Endodermal cell (in vitro differentiated cells): ENCODE results near the gene PRKCB. TPM values are rescaled to one million over a fixed set of nuclear protein-coding genes. Genes with fewer than 3 reads are reported as not detected.

ENCODE experiments used
- DNase-seq: peaks from one replicate; pipeline ENCODE4 v3.0.0-alpha.2; 2017
- H3K27ac ChIP-seq: 2 replicates; pipeline ENCODE4 v1.5.1; 2013; ENCODE audit warnings: mild to moderate bottlenecking, low read depth, low read length, moderate library complexity
- H3K27me3 ChIP-seq: 2 replicates; pipeline ENCODE4 v1.6.1; 2013; ENCODE audit warnings: mild to moderate bottlenecking, low read length, moderate library complexity; ENCODE audit not compliant: insufficient read depth, control insufficient read depth, poor library complexity, severe bottlenecking
- H3K36me3 ChIP-seq: 2 replicates; pipeline ENCODE4 v1.7.0; 2013; ENCODE audit warnings: mild to moderate bottlenecking, low read length, moderate library complexity; ENCODE audit not compliant: control insufficient read depth, insufficient read depth
- H3K4me1 ChIP-seq: one replicate; pipeline ENCODE4 v1.7.0; 2013; ENCODE audit warnings: low read length; ENCODE audit not compliant: control insufficient read depth, insufficient read depth
- H3K4me3 ChIP-seq: 2 replicates; pipeline ENCODE4 v1.5.1; 2013; ENCODE audit warnings: mild to moderate bottlenecking, low read length, moderate library complexity
- H3K9ac ChIP-seq: 2 replicates; pipeline ENCODE4 v1.6.1; 2013; ENCODE audit warnings: mild to moderate bottlenecking, low read length, moderate library complexity; ENCODE audit not compliant: poor library complexity, severe bottlenecking; ENCODE audit errors: extremely low read depth
- H3K9me3 ChIP-seq: 2 replicates; pipeline ENCODE4 v1.6.1; 2013; ENCODE audit warnings: mild to moderate bottlenecking, low read length, moderate library complexity; ENCODE audit not compliant: control insufficient read depth
- H3K27ac Mint-ChIP-seq: 2 replicates; pipeline ENCODE4 v1.8.0; 2020; ENCODE audit warnings: mixed read lengths
- H3K27me3 Mint-ChIP-seq: 2 replicates; pipeline ENCODE4 v1.8.0; 2021; ENCODE audit warnings: mild to moderate bottlenecking, mixed read lengths; ENCODE audit not compliant: insufficient read depth
- H3K36me3 Mint-ChIP-seq: 2 replicates; pipeline ENCODE4 v1.8.0; 2020; ENCODE audit warnings: low read depth, mixed read lengths
- H3K4me1 Mint-ChIP-seq: 2 replicates; pipeline ENCODE4 v1.8.0; 2020; ENCODE audit warnings: mixed read lengths
- H3K4me3 Mint-ChIP-seq: 2 replicates; pipeline ENCODE4 v1.8.0; 2020; ENCODE audit warnings: mild to moderate bottlenecking, moderate library complexity, mixed read lengths
- H3K9me3 Mint-ChIP-seq: 2 replicates; pipeline ENCODE4 v1.8.0; 2020; ENCODE audit warnings: mild to moderate bottlenecking, mixed read lengths
- WGBS, 2 experiments: methylation state at CpG; one replicate each; pipeline versions ENCODE4 v1.1.5 to v1.1.7; 2013; ENCODE audit warnings: missing lambda C conversion rate in 2 of 2, mixed read lengths in 1 of 2; ENCODE audit not compliant: insufficient coverage in 1 of 2, insufficient read length in 1 of 2; 5-methylcytosine and 5-hydroxymethylcytosine counted together
- total RNA-seq, 2 donors: library from RNA; stranded (reverse); fragmentation: NEBNext Ultra II Directional in 1 of 2; extraction: Animal tissue kit (Norgen Biotek cat#: 25700) in 1 of 2; gene quantifications; 2 replicates in 1 of 2; 3 replicates in 1 of 2; pipeline ENCODE4 v1.2.1, GENCODE V29; 2021
- TF ChIP-seq, protein P1 (sequence below): fragments of 200-600 bp; sonication (generic); conservative IDR thresholded peaks from 2 replicates; pipeline ENCODE4 v1.5.0; 2021; ENCODE audit warnings: antibody characterized with exemption, mild to moderate bottlenecking

Gene PRKCB
- total RNA-seq, 2 donors from 2014 or later, result 0.38 to 1.1 TPM

DNA sequence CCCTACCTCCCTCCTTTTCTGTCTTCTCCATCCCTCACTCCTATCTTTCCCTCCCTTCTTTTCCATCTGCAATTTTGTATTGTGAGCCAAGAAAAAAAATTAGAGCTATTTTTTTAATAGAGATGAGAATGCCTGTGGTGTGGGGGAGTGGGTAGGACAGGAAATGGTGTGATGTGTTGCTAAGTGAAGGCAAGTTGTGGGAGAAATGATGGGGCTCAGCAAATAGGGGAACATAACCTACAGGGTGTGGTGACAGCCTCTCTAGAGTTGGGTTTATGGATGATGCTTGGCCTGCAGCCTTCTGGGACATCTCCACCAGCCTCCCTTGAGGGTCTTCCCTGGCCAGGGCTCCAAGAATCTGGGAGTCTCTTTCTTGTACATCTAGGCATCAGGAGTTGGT is 257.3 kb downstream of the PRKCB start:
- Mint-ChIP-seq H3K4me1 (peaks cover 8% of the 10 kb centered on the region), H3K4me3 (no peak overlapping the region), H3K27ac (no peak overlapping the region), H3K27me3 (no peaks in the 10 kb centered on the region), H3K9me3 (peaks cover 22% of the 10 kb centered on the region), H3K36me3 (peaks cover 3% of the 10 kb centered on the region)
- H3K9ac ChIP-seq, result no peak overlapping the region
- TF ChIP-seq, protein P1, sequence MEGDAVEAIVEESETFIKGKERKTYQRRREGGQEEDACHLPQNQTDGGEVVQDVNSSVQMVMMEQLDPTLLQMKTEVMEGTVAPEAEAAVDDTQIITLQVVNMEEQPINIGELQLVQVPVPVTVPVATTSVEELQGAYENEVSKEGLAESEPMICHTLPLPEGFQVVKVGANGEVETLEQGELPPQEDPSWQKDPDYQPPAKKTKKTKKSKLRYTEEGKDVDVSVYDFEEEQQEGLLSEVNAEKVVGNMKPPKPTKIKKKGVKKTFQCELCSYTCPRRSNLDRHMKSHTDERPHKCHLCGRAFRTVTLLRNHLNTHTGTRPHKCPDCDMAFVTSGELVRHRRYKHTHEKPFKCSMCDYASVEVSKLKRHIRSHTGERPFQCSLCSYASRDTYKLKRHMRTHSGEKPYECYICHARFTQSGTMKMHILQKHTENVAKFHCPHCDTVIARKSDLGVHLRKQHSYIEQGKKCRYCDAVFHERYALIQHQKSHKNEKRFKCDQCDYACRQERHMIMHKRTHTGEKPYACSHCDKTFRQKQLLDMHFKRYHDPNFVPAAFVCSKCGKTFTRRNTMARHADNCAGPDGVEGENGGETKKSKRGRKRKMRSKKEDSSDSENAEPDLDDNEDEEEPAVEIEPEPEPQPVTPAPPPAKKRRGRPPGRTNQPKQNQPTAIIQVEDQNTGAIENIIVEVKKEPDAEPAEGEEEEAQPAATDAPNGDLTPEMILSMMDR, result no peak
- H3K36me3 ChIP-seq, result no peaks in the 10 kb centered on the region
- peaks cover 27% of the 10 kb centered on the region for H3K9me3 ChIP-seq
- DNase-seq, result no peak
- H3K27me3 ChIP-seq, result no peaks in the 10 kb centered on the region
- no peaks in the 10 kb centered on the region for H3K4me1 ChIP-seq
- H3K4me3 ChIP-seq, result no peak overlapping the region
- H3K27ac ChIP-seq, result no peak overlapping the region

- Histone ChIP-seq H3K4me1 (no peaks in the 10 kb centered on the region), H3K4me3 (no peak overlapping the region), H3K27ac (no peak overlapping the region), H3K9ac (no peak overlapping the region), H3K36me3 (no peaks in the 10 kb centered on the region), H3K9me3 (peaks cover 27% of the 10 kb centered on the region), H3K27me3 (no peaks in the 10 kb centered on the region)
- no peaks in the 10 kb centered on the region for H3K27me3 Mint-ChIP-seq
- H3K9me3 Mint-ChIP-seq, result peaks cover 22% of the 10 kb centered on the region
- no peak overlapping the region for H3K27ac Mint-ChIP-seq
- H3K36me3 Mint-ChIP-seq, result peaks cover 3% of the 10 kb centered on the region
- WGBS, 2 experiments, result 95% methylated on average over 1 of the region's 1 CpG; no CpG with 5 or more reads in 1 of the 2 experiments
- no peak overlapping the region for H3K4me3 Mint-ChIP-seq
- DNase-seq, result no peak
- TF ChIP-seq, protein P1, result no peak
- peaks cover 8% of the 10 kb centered on the region for H3K4me1 Mint-ChIP-seq
These were observed 258.9 kb downstream of the PRKCB start for GRCh38 chr16:24094660-24095059.

DNA sequence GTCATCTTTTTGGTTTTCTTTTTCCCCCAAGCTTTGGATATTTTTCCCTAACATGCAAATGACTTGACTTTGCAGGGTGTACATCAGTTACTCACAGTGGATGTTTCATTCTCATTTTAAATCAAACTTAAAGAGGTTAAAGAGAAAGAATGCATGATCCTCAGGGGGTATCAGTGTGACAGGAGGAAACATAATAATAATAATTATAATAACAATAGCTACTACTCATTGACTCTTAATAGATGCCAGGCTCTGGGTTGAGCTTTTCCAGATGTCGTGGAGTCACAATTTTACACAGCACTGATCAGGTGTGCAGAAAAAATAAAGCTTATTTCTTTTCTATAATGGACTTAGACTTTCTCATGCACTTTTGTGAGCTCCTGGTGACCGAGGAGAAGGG is 263.1 kb downstream of the PRKCB start:
- Mint-ChIP-seq H3K36me3 (peaks cover 3% of the 10 kb centered on the region), H3K4me1 (peaks cover 8% of the 10 kb centered on the region), H3K4me3 (no peak overlapping the region), H3K27me3 (no peaks in the 10 kb centered on the region), H3K9me3 (peaks cover 8% of the 10 kb centered on the region), H3K27ac (no peak overlapping the region)
- peak overlapping the region; percentile 88 for H3K27ac ChIP-seq
- DNase-seq, result no peak
- H3K36me3 ChIP-seq, result no peaks in the 10 kb centered on the region
- TF ChIP-seq, protein P1, result no peak
- no peaks in the 10 kb centered on the region for H3K27me3 ChIP-seq
- H3K4me1 ChIP-seq, result no peaks in the 10 kb centered on the region
- H3K9me3 ChIP-seq, result peaks cover 5% of the 10 kb centered on the region
- no peak overlapping the region for H3K4me3 ChIP-seq
- WGBS, 2 experiments, result 0 to 40% methylated on average over 1 to 2 of the region's 2 CpGs
- H3K9ac ChIP-seq, result no peak overlapping the region
